ENCODE results near the gene MTFP1.

The MTFP1 gene

DNA sequence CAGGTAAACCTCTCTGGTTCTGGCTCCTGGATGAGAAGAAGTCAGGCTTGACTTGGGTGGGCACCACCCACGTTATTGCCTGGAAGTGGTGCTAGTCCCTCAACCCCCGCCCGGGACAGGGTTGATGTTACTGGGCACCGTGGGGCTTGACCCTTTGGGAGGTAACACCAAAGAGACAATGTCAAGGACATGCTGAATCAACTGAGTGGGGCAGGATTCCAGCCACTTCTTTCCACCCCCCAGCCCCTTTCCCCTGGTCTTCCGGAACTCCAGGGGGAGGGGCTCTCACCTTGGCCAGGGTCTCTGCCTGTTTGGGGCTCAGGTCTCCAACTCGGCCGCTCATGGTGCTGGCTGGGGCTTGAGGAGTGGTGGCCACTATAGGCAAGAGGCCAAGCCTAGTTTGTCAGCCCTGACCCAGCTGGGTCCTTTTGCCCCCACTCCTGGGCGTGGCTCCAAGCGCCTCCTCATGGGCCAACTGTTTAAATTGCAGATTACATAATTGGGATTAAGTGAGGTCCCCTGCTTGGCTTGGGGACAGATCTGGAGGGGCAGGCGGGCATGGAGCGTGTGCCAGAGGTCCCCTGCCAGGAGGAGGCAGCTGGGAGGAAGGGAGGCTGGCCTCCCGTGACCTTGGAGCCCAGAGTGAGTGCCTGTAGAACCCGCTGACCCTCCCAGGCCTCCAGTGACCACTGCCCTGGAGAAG, 46.2 kb downstream of the MTFP1 start, which contains the start of gene SEC14L3:
Gene SEC14L3 (minus strand): TSS at position 402 of the 703 bp plus-strand sequence. CDS start 59 bp downstream, at position 343.
- no peaks in the 10 kb centered on the region for H3K4me1 ChIP-seq (ENCODE audit: insufficient read depth, low read length)
- no peaks in the 10 kb centered on the region for H3K36me3 ChIP-seq (ENCODE audit: insufficient read depth, low read length)
- H3K9me3 ChIP-seq (ENCODE audit: control insufficient read depth, insufficient read depth, low read length): no peaks in the 10 kb centered on the region
- no peak within 1 kb of the TSS for H3K9ac ChIP-seq (ENCODE audit: low read depth, low read length)

DNA sequence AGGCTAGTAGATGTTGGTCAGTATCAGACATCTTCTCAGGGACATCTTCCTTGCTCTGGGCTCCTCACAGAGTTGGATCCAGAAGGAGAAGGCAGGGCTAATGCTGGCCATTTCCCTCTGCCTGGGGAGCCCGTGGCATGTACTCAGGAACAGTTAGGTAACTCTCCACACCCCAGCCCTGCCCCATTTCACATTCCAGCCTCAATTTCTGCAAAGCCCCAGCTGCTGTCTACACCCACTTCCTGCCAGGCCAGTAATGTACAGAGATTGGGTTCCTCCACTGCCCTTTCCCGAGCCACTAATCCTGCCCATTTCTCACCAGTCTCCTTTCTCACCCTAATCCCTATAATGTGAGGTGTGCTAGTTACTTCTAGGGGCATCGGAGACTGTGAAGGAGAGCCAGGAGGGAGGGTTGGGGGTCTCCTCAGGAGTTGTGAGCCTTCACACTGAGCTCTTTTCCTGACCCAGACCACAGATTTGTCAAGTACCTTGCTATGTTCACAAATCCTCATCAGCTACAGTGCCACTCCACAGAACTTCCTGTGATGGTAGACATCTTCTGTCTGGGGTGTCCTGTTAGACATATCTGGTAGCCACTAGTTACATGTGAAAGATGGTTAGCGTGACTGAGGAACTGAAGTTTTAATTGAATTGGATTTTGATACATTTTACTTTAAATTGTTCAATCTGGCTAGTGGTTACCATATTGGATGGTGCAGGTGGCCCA, 47.6 kb downstream of the MTFP1 start:
- H3K9me3 ChIP-seq (ENCODE audit: control insufficient read depth, insufficient read depth, low read length): no peaks in the 10 kb centered on the region
- no peaks in the 10 kb centered on the region for H3K36me3 ChIP-seq (ENCODE audit: insufficient read depth, low read length)
- H3K4me1 ChIP-seq (ENCODE audit: insufficient read depth, low read length): no peaks in the 10 kb centered on the region
- H3K9ac ChIP-seq (ENCODE audit: low read depth, low read length): no peak overlapping the region

DNA sequence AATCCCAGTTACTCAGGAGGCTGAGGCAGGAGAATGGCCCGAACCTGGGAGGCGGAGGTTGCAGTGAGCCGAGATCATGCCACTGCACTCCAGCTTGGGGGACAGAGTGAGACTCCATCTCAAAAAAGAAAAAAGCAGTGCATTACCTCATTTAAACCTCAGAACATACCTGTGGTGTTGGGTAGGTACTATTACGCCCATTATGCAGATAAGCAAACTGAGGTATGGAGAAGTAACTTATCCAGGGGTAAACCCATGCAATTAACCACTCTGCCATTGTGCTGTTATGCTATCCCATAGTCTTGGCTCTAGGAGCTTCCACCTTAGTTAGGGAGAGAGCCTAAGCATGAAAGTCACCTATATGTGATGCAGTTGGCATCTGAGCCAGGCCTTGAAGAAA, 48.6 kb downstream of the MTFP1 start:
- H3K36me3 ChIP-seq (ENCODE audit: insufficient read depth, low read length): no peaks in the 10 kb centered on the region
- no peak overlapping the region for H3K9ac ChIP-seq (ENCODE audit: low read depth, low read length)
- H3K9me3 ChIP-seq (ENCODE audit: control insufficient read depth, insufficient read depth, low read length): no peaks in the 10 kb centered on the region
- no peaks in the 10 kb centered on the region for H3K4me1 ChIP-seq (ENCODE audit: insufficient read depth, low read length)

DNA sequence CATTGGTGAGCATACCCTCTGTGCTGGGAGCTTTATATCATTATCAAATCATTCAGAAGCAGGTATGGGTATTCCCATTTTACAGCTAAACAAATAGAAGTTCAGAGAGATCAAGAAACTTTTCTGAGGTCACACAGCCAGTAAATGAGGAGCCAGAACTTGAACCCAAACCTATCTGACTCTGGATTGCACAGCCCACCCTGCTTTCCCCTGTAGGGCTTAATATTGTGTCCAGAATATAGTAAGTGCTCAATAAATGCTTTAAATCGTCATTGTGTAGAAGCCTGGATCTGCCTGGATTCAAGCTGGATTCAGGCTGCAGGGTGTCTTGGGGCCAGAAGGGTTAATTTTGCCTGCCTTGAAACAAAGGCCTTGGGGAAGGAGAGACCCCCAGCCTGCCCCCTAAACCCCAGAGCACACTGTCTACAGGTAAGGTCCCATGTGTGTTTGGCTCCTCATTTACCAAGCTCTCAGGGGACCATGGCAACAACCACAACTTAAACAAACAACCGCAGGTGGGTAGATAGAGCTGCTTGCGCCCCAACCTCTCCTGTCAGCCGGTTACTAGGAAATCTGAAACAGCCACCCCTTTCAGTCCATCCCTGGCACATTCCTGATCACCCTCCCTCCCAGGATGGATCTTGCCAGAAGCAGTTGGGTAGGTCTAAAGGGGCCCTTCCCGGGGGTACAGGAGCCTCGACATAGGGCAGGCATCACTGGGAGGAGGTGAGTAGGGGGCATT, 49.3 kb downstream of the MTFP1 start:
- H3K4me1 ChIP-seq (ENCODE audit: insufficient read depth, low read length): no peaks in the 10 kb centered on the region

More for the DNA sequence above, 49.3 kb downstream of the MTFP1 start:
- no peaks in the 10 kb centered on the region for H3K36me3 ChIP-seq (ENCODE audit: insufficient read depth, low read length)
- no peak overlapping the region for H3K9ac ChIP-seq (ENCODE audit: low read depth, low read length)
- H3K9me3 ChIP-seq (ENCODE audit: control insufficient read depth, insufficient read depth, low read length): no peaks in the 10 kb centered on the region
